H1 (cell line): ENCODE results near the gene TMEM127. TPM values are rescaled to one million over a fixed set of nuclear protein-coding genes. Genes with fewer than 3 reads are reported as not detected.

Experiments
- CTCF ChIA-PET: fragments of 300-600 bp; sonication (Branson Sonifier 250); formaldehyde crosslinking; loops from one replicate; lab custom pipeline; 2021; ENCODE audit not compliant: partially characterized antibody; lab: Charles Lee
- POLR2A ChIA-PET: fragments of 300-600 bp; sonication (Branson Sonifier 250); formaldehyde crosslinking; loops from one replicate; lab custom pipeline; 2021; ENCODE audit warnings: inconsistent platforms; ENCODE audit not compliant: partially characterized antibody; lab: Charles Lee
- DNase-seq, 2 experiments: peaks; one replicate each; pipeline versions ENCODE4 v3.0.0 to v3.0.0-alpha.2; 2010 to 2022; ENCODE audit warnings: low spot score in 2 of 2, low read depth in 1 of 2, mixed read lengths in 1 of 2
- FAIRE-seq: peaks from 2 replicates; lab custom pipeline; 2011; peaks lifted over from hg19 to GRCh38; lab: Jason Lieb, UNC
- H2AFZ ChIP-seq: 2 replicates; pipeline ENCODE4 v1.8.1; 2012; ENCODE audit warnings: low read length, inconsistent platforms
- H2AK5ac ChIP-seq: 2 replicates; pipeline ENCODE4 v1.6.1; 2013; ENCODE audit warnings: low read depth, low read length
- H2BK120ac ChIP-seq: replicated peaks from 2 replicates; pipeline ENCODE3; 2013; ENCODE audit warnings: low read depth, low read length, inconsistent platforms
- H2BK12ac ChIP-seq: 2 replicates; pipeline ENCODE4 v1.6.1; 2013; ENCODE audit warnings: low read depth, low read length
- H2BK15ac ChIP-seq: 2 replicates; pipeline ENCODE4 v1.6.1; 2013; ENCODE audit warnings: low read length
- H2BK20ac ChIP-seq: 2 replicates; pipeline ENCODE4 v1.6.1; 2013; ENCODE audit warnings: low read length
- H2BK5ac ChIP-seq: 2 replicates; pipeline ENCODE4 v1.6.1; 2013; ENCODE audit warnings: low read depth, low read length
- H3K14ac ChIP-seq: 2 replicates; pipeline ENCODE4 v1.6.1; 2013; ENCODE audit warnings: inconsistent platforms; ENCODE audit not compliant: insufficient read length
- H3K18ac ChIP-seq: 2 replicates; pipeline ENCODE4 v1.6.1; 2013; ENCODE audit warnings: low read length; ENCODE audit errors: extremely low read depth
- H3K23ac ChIP-seq: 2 replicates; pipeline ENCODE4 v1.6.1; 2013; ENCODE audit warnings: inconsistent platforms; ENCODE audit not compliant: insufficient read length
- H3K23me2 ChIP-seq: 2 replicates; pipeline ENCODE4 v1.6.1; 2013; ENCODE audit warnings: low read depth, low read length
- H3K27ac ChIP-seq: 2 replicates; pipeline ENCODE4 v1.6.1; 2011; ENCODE audit warnings: low read depth, low read length, inconsistent platforms
- H3K27me3 ChIP-seq, 4 experiments: replicated peaks in 1 of 4; 1 replicate in 1 of 4; 2 replicates in 3 of 4; pipeline versions ENCODE4 v1.6.1 to v1.8.1; 2011 to 2013; ENCODE audit warnings: low read length in 3 of 4, mild to moderate bottlenecking in 3 of 4, inconsistent platforms in 2 of 4, mixed read lengths in 2 of 4, moderate library complexity in 1 of 4; ENCODE audit not compliant: control insufficient read depth in 3 of 4, insufficient read depth in 3 of 4; ENCODE audit errors: extremely low read depth in 1 of 4
- H3K36me3 ChIP-seq, 4 experiments: 2 replicates each; pipeline versions ENCODE4 v1.6.1 to v1.8.1; 2011 to 2013; ENCODE audit warnings: mild to moderate bottlenecking in 4 of 4, low read length in 3 of 4, moderate library complexity in 2 of 4, control low read depth in 1 of 4, inconsistent platforms in 1 of 4; ENCODE audit not compliant: insufficient read depth in 4 of 4, control insufficient read depth in 2 of 4
- H3K4ac ChIP-seq: replicated peaks from 2 replicates; pipeline ENCODE3; 2013; ENCODE audit warnings: low read length, low read depth, mixed read lengths, inconsistent platforms; ENCODE audit not compliant: insufficient read length
- H3K4me1 ChIP-seq, 4 experiments: replicated peaks in 1 of 4; 1 replicate in 1 of 4; 2 replicates in 3 of 4; pipeline versions ENCODE4 v1.6.1 to v1.8.1; 2011 to 2013; ENCODE audit warnings: low read length in 3 of 4, inconsistent platforms in 2 of 4, mixed read lengths in 1 of 4; ENCODE audit not compliant: insufficient read depth in 4 of 4, control insufficient read depth in 3 of 4
- H3K4me2 ChIP-seq, 2 experiments: 2 replicates each; pipeline versions ENCODE4 v1.6.1 to v1.8.1; 2011 to 2013; ENCODE audit warnings: low read depth in 2 of 2, low read length in 2 of 2, control low read depth in 1 of 2, inconsistent platforms in 1 of 2, mild to moderate bottlenecking in 1 of 2; ENCODE audit not compliant: insufficient read depth in 1 of 2
- H3K4me3 ChIP-seq, 4 experiments: fragments of 200-600, 300-600 bp in 1 of 4; sonication (generic), shearing (Covaris generic), sonication (Bioruptor Twin) in 1 of 4; 2 replicates each; pipeline versions ENCODE4 v1.5.1 to v1.8.1; 2011 to 2016; ENCODE audit warnings: low read length in 4 of 4, low read depth in 3 of 4, control low read depth in 2 of 4, inconsistent platforms in 2 of 4, mild to moderate bottlenecking in 2 of 4, mixed read lengths in 1 of 4, moderate library complexity in 1 of 4; ENCODE audit not compliant: insufficient read depth in 2 of 4; ENCODE audit errors: extremely low read depth in 1 of 4
- H3K56ac ChIP-seq: replicated peaks from 2 replicates; pipeline ENCODE3; 2013; ENCODE audit warnings: low read depth, mild to moderate bottlenecking, mixed read lengths, low read length, inconsistent platforms; ENCODE audit not compliant: insufficient read length
- H3K79me1 ChIP-seq: 2 replicates; pipeline ENCODE4 v1.6.1; 2013; ENCODE audit warnings: low read depth, low read length, control low read depth
- H3K79me2 ChIP-seq, 2 experiments: 2 replicates each; pipeline versions ENCODE4 v1.6.1 to v1.8.1; 2012 to 2013; ENCODE audit warnings: low read length in 2 of 2, mild to moderate bottlenecking in 2 of 2, inconsistent platforms in 1 of 2; ENCODE audit not compliant: insufficient read depth in 2 of 2, control insufficient read depth in 1 of 2
- H3K9ac ChIP-seq, 4 experiments: replicated peaks in 1 of 4; 1 replicate in 1 of 4; 2 replicates in 3 of 4; pipeline versions ENCODE4 v1.6.1 to v1.8.1; 2011 to 2013; ENCODE audit warnings: low read depth in 3 of 4, low read length in 3 of 4, control low read depth in 2 of 4, mild to moderate bottlenecking in 2 of 4, moderate library complexity in 2 of 4, inconsistent platforms in 1 of 4; ENCODE audit errors: extremely low read depth in 1 of 4
- H3K9me3 ChIP-seq, 2 experiments: 2 replicates each; pipeline versions ENCODE4 v1.6.1 to v1.8.1; 2012 to 2013; ENCODE audit warnings: mild to moderate bottlenecking in 2 of 2, moderate library complexity in 2 of 2, control low read depth in 1 of 2, inconsistent platforms in 1 of 2, low read depth in 1 of 2, low read length in 1 of 2, mixed read lengths in 1 of 2; ENCODE audit not compliant: insufficient read depth in 2 of 2
- H4K20me1 ChIP-seq, 2 experiments: replicated peaks in 1 of 2; 2 replicates each; pipeline versions ENCODE3 to v1.8.1; 2011 to 2013; ENCODE audit warnings: inconsistent platforms in 2 of 2, low read length in 2 of 2, mild to moderate bottlenecking in 1 of 2; ENCODE audit not compliant: insufficient read depth in 2 of 2, control insufficient read depth in 1 of 2
- H4K5ac ChIP-seq: 2 replicates; pipeline ENCODE4 v1.6.1; 2013; ENCODE audit warnings: low read length, low read depth, mixed read lengths, inconsistent platforms; ENCODE audit not compliant: insufficient read length
- H4K8ac ChIP-seq: 2 replicates; pipeline ENCODE4 v1.8.0; 2013; ENCODE audit warnings: mild to moderate bottlenecking, moderate library complexity, low read length, inconsistent platforms; ENCODE audit not compliant: insufficient read depth; ENCODE audit errors: extremely low read depth
- H4K91ac ChIP-seq: replicated peaks from 2 replicates; pipeline ENCODE3; 2013; ENCODE audit warnings: low read length, mixed read lengths, inconsistent platforms; ENCODE audit not compliant: insufficient read length
- CBX5 ChIP-seq: fragments of 300-800, 300-1000 bp; sonication (generic); IDR thresholded peaks from 2 replicates; pipeline ENCODE4 v1.7.1; 2016; ENCODE audit warnings: antibody characterized with exemption, low read length, low read depth
- CEBPB ChIP-seq: IDR thresholded peaks from 2 replicates; pipeline ENCODE4 v1.6.1; 2012; ENCODE audit warnings: low read depth, low read length
- CTBP2 ChIP-seq: IDR thresholded peaks from 2 replicates; pipeline ENCODE4 v1.7.0; 2011; ENCODE audit warnings: borderline replicate concordance, mild to moderate bottlenecking, moderate library complexity, mixed read lengths, low read length; ENCODE audit not compliant: insufficient read depth, insufficient read length
- EP300 ChIP-seq, 2 experiments: IDR thresholded peaks; 1 replicate in 1 of 2; 2 replicates in 1 of 2; pipeline ENCODE4 v1.6.1; 2011 to 2012; ENCODE audit warnings: low read depth in 2 of 2, low read length in 2 of 2, mild to moderate bottlenecking in 2 of 2, borderline replicate concordance in 1 of 2, inconsistent platforms in 1 of 2, moderate library complexity in 1 of 2
- GTF2F1 ChIP-seq: IDR thresholded peaks from 2 replicates; pipeline ENCODE4 v1.6.1; 2012; ENCODE audit warnings: low read depth, low read length, improper control_type of control experiment, borderline replicate concordance
- HDAC2 ChIP-seq, 2 experiments: fragments of 300-600 bp in 1 of 2; sonication (generic) in 1 of 2; IDR thresholded peaks; 2 replicates each; pipeline ENCODE4 v1.6.1; 2011 to 2012; ENCODE audit warnings: low read depth in 2 of 2, low read length in 2 of 2, mild to moderate bottlenecking in 2 of 2, moderate library complexity in 2 of 2, borderline replicate concordance in 1 of 2, inconsistent platforms in 1 of 2
- KDM4A ChIP-seq: IDR thresholded peaks from one replicate; pipeline ENCODE4 v1.7.1; 2012; ENCODE audit warnings: low read depth, mild to moderate bottlenecking, moderate library complexity, low read length, inconsistent platforms; ENCODE audit not compliant: severe bottlenecking
- POLR2A ChIP-seq, 2 experiments: IDR thresholded peaks; 1 replicate in 1 of 2; 2 replicates in 1 of 2; pipeline ENCODE4 v1.6.1; 2011; ENCODE audit warnings: low read depth in 2 of 2, low read length in 2 of 2, mild to moderate bottlenecking in 2 of 2; ENCODE audit errors: control extremely low read depth in 1 of 2
- RAD21 ChIP-seq, 2 experiments: IDR thresholded peaks in 1 of 2; conservative IDR thresholded peaks in 1 of 2; 2 replicates each; pipeline ENCODE4 v1.6.1; 2011; ENCODE audit warnings: low read depth in 2 of 2, low read length in 2 of 2, improper control_type of control experiment in 1 of 2, inconsistent platforms in 1 of 2, mild to moderate bottlenecking in 1 of 2, moderate library complexity in 1 of 2
- RBBP5 ChIP-seq: IDR thresholded peaks from 2 replicates; pipeline ENCODE4 v1.7.1; 2012; ENCODE audit warnings: low read depth, mild to moderate bottlenecking, inconsistent platforms, low read length, moderate library complexity, borderline replicate concordance
- SIRT6 ChIP-seq: IDR thresholded peaks from one replicate; pipeline ENCODE4 v1.7.1; 2012; ENCODE audit warnings: low read length, inconsistent platforms
- SIX5 ChIP-seq: IDR thresholded peaks from 2 replicates; pipeline ENCODE4 v1.6.1; 2011; ENCODE audit warnings: mild to moderate bottlenecking, low read depth, low read length
- WGBS, 2 experiments: shearing (Covaris generic) in 1 of 2; methylation state at CpG; one replicate each; pipeline versions ENCODE4 v1.1.6 to v1.1.7; 2013 to 2015; ENCODE audit warnings: low lambda C conversion rate in 2 of 2, mixed read lengths in 2 of 2, inconsistent platforms in 1 of 2, low coverage in 1 of 2, missing lambda C conversion rate in 1 of 2; ENCODE audit not compliant: insufficient replicate concordance in 2 of 2, insufficient coverage in 1 of 2, insufficient read length in 1 of 2; ENCODE audit errors: extremely low coverage in 1 of 2, missing lambda C conversion rate in 1 of 2; 5-methylcytosine and 5-hydroxymethylcytosine counted together
- polyA plus RNA-seq, 7 experiments: library from polyadenylated mRNA; depleted of rRNA in 3 of 7; stranded (reverse) in 5 of 7; unstranded in 2 of 7; fragments of >200 nt in 5 of 7; fragments of 200-250 nt in 2 of 7; gene quantifications; 1 replicate in 5 of 7; 2 replicates in 1 of 7; 4 replicates in 1 of 7; pipeline versions ENCODE4 v1.2.1 to v1.2.3, GENCODE V29; 2011 to 2013; ENCODE audit warnings: missing spikeins in 2 of 7, mixed read lengths in 2 of 7
- total RNA-seq: library from RNA; stranded (reverse); fragmentation: NEBNext Ultra II Directional; extraction: Animal tissue kit (Norgen Biotek cat#: 25700); gene quantifications from 2 replicates; pipeline ENCODE4 v1.2.1, GENCODE V29; 2021
- TF ChIP-seq, protein P1 (sequence below): IDR thresholded peaks from 2 replicates; pipeline ENCODE4 v1.6.1; 2012; ENCODE audit warnings: inconsistent platforms

The TMEM127 gene
- total and polyA plus RNA-seq, 2 of the 8 experiments (the other 6 are each of a cell fraction or from before 2014, with no cell fraction given): 25.0 to 41.0 TPM

DNA sequence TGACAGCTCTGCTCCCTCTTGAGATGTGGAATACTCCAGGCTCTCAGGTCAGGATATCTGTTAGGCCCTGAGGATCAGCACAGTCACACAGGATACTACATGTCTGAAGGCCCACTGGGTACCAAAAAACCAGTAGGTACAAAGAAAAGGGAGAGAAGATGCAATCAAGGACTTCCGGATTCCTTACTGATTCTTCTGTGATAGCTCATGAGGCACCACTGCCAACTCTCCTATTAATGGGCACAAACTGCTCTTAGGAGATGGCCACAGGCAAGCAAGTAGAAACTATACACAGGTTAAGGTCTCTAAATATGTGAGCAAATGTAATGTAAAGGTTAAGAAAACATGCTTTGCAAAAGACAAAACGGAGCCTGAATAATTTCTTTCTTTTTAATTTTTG is 3.5 kb downstream of the TMEM127 start:
- no peak overlapping the region for H4K8ac ChIP-seq
- peaks cover 0 to 11% (median 3%) of the 10 kb centered on the region in 4 experiments; a peak in 6 of 7 replicates for H3K4me1 ChIP-seq
- CTCF ChIA-PET: interaction anchor here (0.6 to 1.9 kb wide), 7 partner anchors 8 to 164 kb away, joined by 3 to 8 read pairs (median 3); no protein-coding TSS in a partner anchor
- peaks cover 30% of the 10 kb centered on the region for H3K79me1 ChIP-seq
- no peak overlapping the region for H3K4ac ChIP-seq
- no peak overlapping the region for H2BK12ac ChIP-seq
- H3K36me3 ChIP-seq: peaks cover 0 to 2% (median 0%) of the 10 kb centered on the region in 4 experiments; a peak in 1 of 8 replicates
- no peak overlapping the region for H2AFZ ChIP-seq
- no peak overlapping the region for H3K18ac ChIP-seq
- no peak overlapping the region for H3K56ac ChIP-seq
- H3K27me3 ChIP-seq: no peaks in the 10 kb centered on the region
- H3K23ac ChIP-seq: no peak overlapping the region
- no peak overlapping the region for H4K5ac ChIP-seq
- H3K14ac ChIP-seq: no peak overlapping the region
- FAIRE-seq: no peak
- H2BK15ac ChIP-seq: no peak overlapping the region
- POLR2A ChIA-PET: interaction anchor here (3.7 to 3.8 kb wide), 2 partner anchors 11 to 53 kb away, joined by 13 to 16 read pairs; partner anchors contain the start of gene STARD7
- H3K79me2 ChIP-seq: peaks cover 0 to 38% of the 10 kb centered on the region in 2 experiments; a peak in 3 of 4 replicates
- WGBS, 2 experiments: 80% methylated on average over 2 of the region's 2 CpGs; no CpG with 5 or more reads in 1 of the 2 experiments
- no peak overlapping the region for H4K91ac ChIP-seq
- no peak overlapping the region for H3K4me3 ChIP-seq
- H3K23me2 ChIP-seq: peaks cover 11% of the 10 kb centered on the region; the same call in 1 of the 2 replicates
- H3K4me2 ChIP-seq: no peak overlapping the region
- H2BK5ac ChIP-seq: no peak overlapping the region
- H2BK20ac ChIP-seq: no peak overlapping the region
- no peak overlapping the region for H2BK120ac ChIP-seq
- H4K20me1 ChIP-seq: peaks cover 3 to 20% of the 10 kb centered on the region in 2 experiments
- no peak overlapping the region for H3K9ac ChIP-seq
- H2AK5ac ChIP-seq: no peak overlapping the region
- no peaks in the 10 kb centered on the region for H3K9me3 ChIP-seq
- no peak for DNase-seq
- H3K27ac ChIP-seq: no peak overlapping the region
- no peak for TF ChIP-seq RAD21 (IDR thresholded peaks at IDR 0.05 in 1 of 2, conservative IDR thresholded peaks at IDR 0.05 in 1 of 2; ENCODE audit: low read depth in 2 of 2, low read length in 2 of 2)
- TF ChIP-seq, protein P1, sequence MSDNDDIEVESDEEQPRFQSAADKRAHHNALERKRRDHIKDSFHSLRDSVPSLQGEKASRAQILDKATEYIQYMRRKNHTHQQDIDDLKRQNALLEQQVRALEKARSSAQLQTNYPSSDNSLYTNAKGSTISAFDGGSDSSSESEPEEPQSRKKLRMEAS: no peak
- no peak for TF ChIP-seq GTF2F1
- no peak for TF ChIP-seq RBBP5
- TF ChIP-seq POLR2A (IDR thresholded peaks at IDR 0.05; ENCODE audit: control extremely low read depth in 1 of 2, low read depth in 2 of 2, low read length in 2 of 2): no peak
- TF ChIP-seq HDAC2 (IDR thresholded peaks at IDR 0.05; ENCODE audit: borderline replicate concordance in 1 of 2, low read depth in 2 of 2, low read length in 2 of 2): no peak
- no peak for TF ChIP-seq CEBPB
- TF ChIP-seq KDM4A: no peak
- no peak for TF ChIP-seq SIRT6
- TF ChIP-seq CTBP2: no peak
- TF ChIP-seq EP300 (IDR thresholded peaks at IDR 0.05; ENCODE audit: borderline replicate concordance in 1 of 2, low read depth in 2 of 2, low read length in 2 of 2): no peak
- no peak for TF ChIP-seq SIX5
- TF ChIP-seq CBX5: no peak
